ENCODE data around the gene ANKRD11.

The ANKRD11 gene

DNA sequence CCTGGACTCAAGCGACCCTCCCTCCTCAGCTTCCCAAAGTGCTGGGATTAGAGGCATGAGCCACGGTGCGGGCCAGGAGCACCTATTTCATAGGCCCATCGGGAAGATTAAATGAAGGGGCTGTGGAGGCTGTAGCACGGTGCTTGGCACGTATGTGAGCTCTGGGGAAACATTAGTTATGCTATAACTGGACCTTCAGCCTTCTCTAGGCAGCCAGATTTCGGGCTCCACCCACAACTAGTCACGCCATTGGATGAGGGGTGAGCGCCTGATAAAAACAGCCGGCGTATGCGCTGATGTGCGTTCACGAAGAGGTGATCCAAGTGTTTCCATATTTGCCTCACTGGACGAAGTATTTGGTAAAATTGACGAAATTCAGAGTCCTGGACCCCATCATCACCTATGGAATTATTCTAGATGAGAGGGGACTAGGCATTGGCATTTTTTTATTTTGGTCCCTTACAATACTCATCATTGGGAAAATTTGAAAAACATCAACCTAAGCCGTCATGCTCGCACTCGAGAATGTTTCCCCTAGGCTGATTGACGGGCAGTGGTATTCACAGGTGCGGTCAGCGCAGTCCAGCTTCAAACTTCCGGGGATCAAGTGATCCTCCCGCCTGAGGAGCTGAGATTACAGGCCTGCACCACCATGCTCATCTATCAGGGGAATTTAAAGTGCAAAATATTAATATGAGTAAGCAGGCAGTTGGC lies 1.8 kb upstream of the ANKRD11 start:
- H3K4me3 ChIP-seq (ENCODE audit: low read length in 2 of 2) = peak overlapping the region in 1 of 2 donors; percentile 63
- DNase-seq (ENCODE audit: low spot score) = no peak
- no CpG with 5 or more reads among the region's 24 CpGs for WGBS, 2 donors (ENCODE audit: extremely low coverage in 2 of 2, insufficient read length in 2 of 2, insufficient replicate concordance in 1 of 2)

DNA sequence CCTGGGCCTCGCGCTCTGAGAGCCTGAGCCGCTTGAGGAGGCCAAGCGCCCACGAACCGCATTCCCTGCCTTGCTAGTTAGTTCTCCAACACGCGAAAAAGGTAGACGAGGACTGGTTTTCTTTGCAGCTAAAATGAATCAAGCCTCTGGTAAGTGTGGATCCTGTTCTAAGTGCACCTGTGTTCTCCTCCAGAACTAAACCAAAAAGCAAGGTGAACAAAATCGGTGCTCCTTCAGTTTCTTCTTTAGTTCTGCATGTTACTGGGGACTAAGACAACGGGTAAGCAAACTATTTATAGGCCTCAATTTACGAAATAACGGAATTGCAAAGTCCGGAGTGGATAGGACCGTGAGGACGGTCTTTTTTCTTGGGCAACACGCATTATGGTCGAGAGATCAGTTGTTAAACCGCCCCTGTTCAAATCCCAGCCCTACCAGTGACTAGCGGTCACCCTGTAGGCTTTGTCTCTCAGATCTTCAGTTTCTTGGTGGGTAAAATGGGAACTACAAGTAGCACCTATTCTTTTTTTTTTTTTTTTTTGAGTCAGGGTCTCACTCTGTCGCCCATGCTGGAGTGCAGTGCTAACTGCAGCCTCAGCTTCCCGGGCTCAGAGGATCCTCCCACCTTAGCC lies 993 bp upstream of the ANKRD11 start:
- no peak overlapping the region for H3K27ac ChIP-seq (replicated peaks; ENCODE audit: low read length)

More for the DNA sequence above, 1.8 kb upstream of the ANKRD11 start:
- Histone ChIP-seq H3K36me3 (replicated peaks in 1 of 2; ENCODE audit: control insufficient read depth in 2 of 2, insufficient read depth in 2 of 2, low read length in 2 of 2) (peaks cover 3 to 6% of the 10 kb centered on the region in 2 donors), H3K27me3 (ENCODE audit: control insufficient read depth in 3 of 3, insufficient read depth in 3 of 3, low read depth in 1 of 3, low read length in 3 of 3) (no peaks in the 10 kb centered on the region), H3K14ac (ENCODE audit: low read length) (no peak overlapping the region), H3K9ac (ENCODE audit: low read depth, low read length, poor library complexity) (no peak overlapping the region), H2AFZ (ENCODE audit: low read length) (no peak overlapping the region), H3K9me3 (replicated peaks in 1 of 2; ENCODE audit: control insufficient read depth in 2 of 2, insufficient read depth in 1 of 2, low read depth in 1 of 2, low read length in 2 of 2) (no peaks in the 10 kb centered on the region), H3K4ac (ENCODE audit: low read length) (no peak overlapping the region), H3K27ac (replicated peaks; ENCODE audit: low read length) (no peak overlapping the region), H2BK120ac (ENCODE audit: low read depth, low read length) (no peak overlapping the region), H3K4me1 (ENCODE audit: control insufficient read depth in 2 of 2, insufficient read depth in 1 of 2, low read depth in 1 of 2, low read length in 2 of 2) (peaks cover 9 to 30% of the 10 kb centered on the region in 2 donors), H4K8ac (ENCODE audit: low read depth, low read length) (no peak overlapping the region), H3K23ac (ENCODE audit: low read depth, low read length, poor library complexity) (no peak overlapping the region), H3K79me1 (ENCODE audit: low read depth, low read length) (peaks cover 5% of the 10 kb centered on the region), H2BK5ac (ENCODE audit: low read length) (no peak overlapping the region), H2BK12ac (ENCODE audit: low read length) (no peak overlapping the region), H2BK15ac (ENCODE audit: low read length) (no peak overlapping the region), H4K91ac (ENCODE audit: low read depth, low read length, poor library complexity) (no peak overlapping the region), H3K18ac (ENCODE audit: low read length) (no peak overlapping the region), H3K4me2 (ENCODE audit: insufficient read depth, low read length, poor library complexity, severe bottlenecking) (peak overlapping the region; percentile 19), H2AK5ac (ENCODE audit: low read depth, low read length) (no peak overlapping the region)

DNA sequence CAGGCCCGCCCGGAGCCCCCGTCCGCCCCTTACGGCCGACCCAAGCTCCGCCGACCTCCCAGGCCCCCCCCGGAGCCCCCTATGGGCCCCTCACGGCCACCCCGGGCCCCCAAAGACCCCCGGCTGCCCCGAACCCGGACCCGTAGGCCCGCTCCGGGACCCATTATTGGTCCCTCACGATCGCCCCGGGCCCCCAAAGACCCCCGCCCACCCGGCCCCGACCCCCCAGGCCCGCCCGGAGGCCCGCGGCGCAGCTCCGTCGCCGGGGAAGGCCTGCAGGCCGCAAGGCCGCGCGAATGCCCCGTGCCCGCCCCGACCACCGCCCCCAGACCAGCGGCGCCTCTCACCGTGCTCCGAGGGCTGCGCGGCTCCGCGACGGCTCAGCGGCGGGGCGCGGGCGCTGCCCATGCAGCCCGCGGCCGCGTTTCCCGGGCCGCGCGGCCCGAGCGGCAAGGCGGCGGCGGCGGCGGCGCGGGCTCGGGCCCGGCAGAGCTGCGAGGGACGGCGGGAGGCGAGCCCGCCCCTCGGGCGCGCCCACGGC lies 393 bp downstream of the ANKRD11 start:
- no peak overlapping the region for H3K4me2 ChIP-seq (ENCODE audit: insufficient read depth, low read length, poor library complexity, severe bottlenecking)
- H2BK15ac ChIP-seq (ENCODE audit: low read length) = no peak overlapping the region
- H3K79me1 ChIP-seq (ENCODE audit: low read depth, low read length) = peaks cover 8% of the 10 kb centered on the region
- H3K4me3 ChIP-seq (ENCODE audit: low read length in 2 of 2) = peak overlapping the region; percentile 63 to 96
- no peak for DNase-seq (ENCODE audit: low spot score)
- no peak overlapping the region for H2BK12ac ChIP-seq (ENCODE audit: low read length)
- H4K8ac ChIP-seq (ENCODE audit: low read depth, low read length) = no peak overlapping the region
- H3K4me1 ChIP-seq (ENCODE audit: control insufficient read depth in 2 of 2, insufficient read depth in 1 of 2, low read depth in 1 of 2, low read length in 2 of 2) = peaks cover 16 to 36% of the 10 kb centered on the region in 2 donors
- peak overlapping the region; percentile 76 for H3K18ac ChIP-seq (ENCODE audit: low read length)
- H2AFZ ChIP-seq (ENCODE audit: low read length) = no peak overlapping the region
- H3K27ac ChIP-seq (replicated peaks; ENCODE audit: low read length) = peak overlapping the region; percentile 73
- no peaks in the 10 kb centered on the region for H3K9me3 ChIP-seq (replicated peaks in 1 of 2; ENCODE audit: control insufficient read depth in 2 of 2, insufficient read depth in 1 of 2, low read depth in 1 of 2, low read length in 2 of 2)
- peak overlapping the region; percentile 88 for H3K9ac ChIP-seq (ENCODE audit: low read depth, low read length, poor library complexity)
- no CpG with 5 or more reads among the region's 81 CpGs for WGBS, 2 donors (ENCODE audit: extremely low coverage in 2 of 2, insufficient read length in 2 of 2, insufficient replicate concordance in 1 of 2)
- no peaks in the 10 kb centered on the region for H3K27me3 ChIP-seq (ENCODE audit: control insufficient read depth in 3 of 3, insufficient read depth in 3 of 3, low read depth in 1 of 3, low read length in 3 of 3)
- H3K14ac ChIP-seq (ENCODE audit: low read length) = no peak overlapping the region
- no peak overlapping the region for H2BK5ac ChIP-seq (ENCODE audit: low read length)
- H2BK120ac ChIP-seq (ENCODE audit: low read depth, low read length) = no peak overlapping the region
- peak overlapping the region; percentile 80 for H3K23ac ChIP-seq (ENCODE audit: low read depth, low read length, poor library complexity)
- H3K36me3 ChIP-seq (replicated peaks in 1 of 2; ENCODE audit: control insufficient read depth in 2 of 2, insufficient read depth in 2 of 2, low read length in 2 of 2) = peaks cover 3 to 11% of the 10 kb centered on the region in 2 donors
- no peak overlapping the region for H4K91ac ChIP-seq (ENCODE audit: low read depth, low read length, poor library complexity)
- no peak overlapping the region for H3K4ac ChIP-seq (ENCODE audit: low read length)
- no peak overlapping the region for H2AK5ac ChIP-seq (ENCODE audit: low read depth, low read length)

More for the DNA sequence above, 993 bp upstream of the ANKRD11 start:
- Histone ChIP-seq H3K9me3 (replicated peaks in 1 of 2; ENCODE audit: control insufficient read depth in 2 of 2, insufficient read depth in 1 of 2, low read depth in 1 of 2, low read length in 2 of 2) (no peaks in the 10 kb centered on the region), H3K9ac (ENCODE audit: low read depth, low read length, poor library complexity) (peak overlapping the region; percentile 82), H2BK120ac (ENCODE audit: low read depth, low read length) (no peak overlapping the region), H2BK15ac (ENCODE audit: low read length) (no peak overlapping the region), H3K79me1 (ENCODE audit: low read depth, low read length) (peaks cover 6% of the 10 kb centered on the region), H2AFZ (ENCODE audit: low read length) (peak overlapping the region; percentile 81), H3K4me1 (ENCODE audit: control insufficient read depth in 2 of 2, insufficient read depth in 1 of 2, low read depth in 1 of 2, low read length in 2 of 2) (peaks cover 11 to 31% of the 10 kb centered on the region in 2 donors), H2BK12ac (ENCODE audit: low read length) (no peak overlapping the region), H4K91ac (ENCODE audit: low read depth, low read length, poor library complexity) (no peak overlapping the region), H3K14ac (ENCODE audit: low read length) (no peak overlapping the region), H2AK5ac (ENCODE audit: low read depth, low read length) (no peak overlapping the region), H3K4me2 (ENCODE audit: insufficient read depth, low read length, poor library complexity, severe bottlenecking) (peak overlapping the region; percentile 89), H3K36me3 (replicated peaks in 1 of 2; ENCODE audit: control insufficient read depth in 2 of 2, insufficient read depth in 2 of 2, low read length in 2 of 2) (peaks cover 3 to 10% of the 10 kb centered on the region in 2 donors), H3K27me3 (ENCODE audit: control insufficient read depth in 3 of 3, insufficient read depth in 3 of 3, low read depth in 1 of 3, low read length in 3 of 3) (no peaks in the 10 kb centered on the region), H4K8ac (ENCODE audit: low read depth, low read length) (no peak overlapping the region), H3K18ac (ENCODE audit: low read length) (no peak overlapping the region), H2BK5ac (ENCODE audit: low read length) (peak overlapping the region; percentile 90), H3K23ac (ENCODE audit: low read depth, low read length, poor library complexity) (peak overlapping the region; percentile 67), H3K4me3 (ENCODE audit: low read length in 2 of 2) (peak overlapping the region; percentile 63 to 97), H3K4ac (ENCODE audit: low read length) (no peak overlapping the region)
- no CpG with 5 or more reads among the region's 22 CpGs for WGBS, 2 donors (ENCODE audit: extremely low coverage in 2 of 2, insufficient read length in 2 of 2, insufficient replicate concordance in 1 of 2)
- DNase-seq (ENCODE audit: low spot score) = peak; percentile 31
